Measurements from ENCODE around the gene EDDM3A. TPM values are rescaled to one million over a fixed set of nuclear protein-coding genes. Genes with fewer than 3 reads are reported as not detected.

EDDM3A gene
- total and polyA plus RNA-seq, 2 of the 4 experiments (the other 2 are of a cell fraction): not detected

DNA sequence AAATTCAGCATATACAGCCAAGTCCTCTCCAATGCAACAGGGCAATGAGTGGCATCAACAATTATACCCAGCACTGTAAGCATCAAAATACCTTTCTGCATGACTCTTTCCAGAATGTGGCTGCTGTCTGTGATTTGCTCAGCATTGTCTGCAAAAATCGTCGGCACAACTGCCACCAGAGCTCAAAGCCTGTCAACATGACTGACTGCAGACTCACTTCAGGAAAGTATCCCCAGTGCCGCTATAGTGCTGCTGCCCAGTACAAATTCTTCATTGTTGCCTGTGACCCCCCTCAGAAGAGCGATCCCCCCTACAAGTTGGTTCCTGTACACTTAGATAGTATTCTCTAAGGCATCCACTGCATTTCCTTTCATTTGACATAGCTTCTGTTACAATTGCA, 36.1 kb downstream of the EDDM3A start:
- Histone ChIP-seq H3K18ac (ENCODE audit: low read depth, low read length) (no peak overlapping the region), H3K4me1 (ENCODE audit: control insufficient read depth, insufficient read depth, low read length) (no peaks in the 10 kb centered on the region), H3K79me1 (ENCODE audit: low read depth in 1 of 2, low read length in 2 of 2) (no peaks in the 10 kb centered on the region), H3K9me3 (ENCODE audit: control insufficient read depth, insufficient read depth, low read length) (no peaks in the 10 kb centered on the region), H3K4me3 (ENCODE audit: insufficient read depth, low read depth, low read length) (no peak overlapping the region), H4K8ac (ENCODE audit: low read depth in 2 of 2, low read length in 2 of 2) (no peak overlapping the region), H2BK20ac (ENCODE audit: low read depth, low read length) (no peak overlapping the region), H4K91ac (ENCODE audit: insufficient read depth, low read depth, low read length) (no peak overlapping the region), H3K27me3 (ENCODE audit: control insufficient read depth, insufficient read depth, low read length) (no peaks in the 10 kb centered on the region), H2AK9ac (replicated peaks; ENCODE audit: low read depth, low read length, poor library complexity) (no peak overlapping the region), H3K23ac (ENCODE audit: low read depth, low read length) (no peak overlapping the region), H2BK15ac (ENCODE audit: low read depth, low read length) (no peak overlapping the region), H4K5ac (ENCODE audit: low read depth, low read length) (no peak overlapping the region), H3K9me1 (ENCODE audit: insufficient read depth, low read length) (no peaks in the 10 kb centered on the region), H4K20me1 (ENCODE audit: insufficient read depth, low read length) (no peaks in the 10 kb centered on the region), H3K4me2 (ENCODE audit: low read depth, low read length) (no peak overlapping the region), H2AFZ (replicated peaks; ENCODE audit: low read length, poor library complexity) (no peak overlapping the region), H3K4ac (ENCODE audit: low read depth, low read length) (no peak overlapping the region), H2BK5ac (ENCODE audit: low read depth, low read length, poor library complexity, severe bottlenecking) (no peak overlapping the region), H3K36me3 (ENCODE audit: control insufficient read depth, insufficient read depth, low read length) (no peaks in the 10 kb centered on the region), H3K9ac (ENCODE audit: low read depth, low read length) (no peak overlapping the region), H3K27ac (ENCODE audit: insufficient read depth, low read length) (no peak overlapping the region), H2AK5ac (ENCODE audit: low read depth, low read length) (no peak overlapping the region), H2BK120ac (ENCODE audit: low read depth, low read length) (no peak overlapping the region), H3K14ac (replicated peaks; ENCODE audit: low read depth, low read length) (no peak overlapping the region), H3K56ac (ENCODE audit: extremely low read depth, insufficient read depth, low read length) (no peak overlapping the region)
- dilution Hi-C loops (cut with HindIII; ENCODE audit: low sequenced_read_pairs, unreplicated experiment) (no loop called here), in situ Hi-C loops (cut with MboI; ENCODE audit: low sequenced_read_pairs) (no loop called here), intact Hi-C loops (cut with micrococcal nuclease) (no loop called here)
- no peak for ATAC-seq (ENCODE audit: low read depth)
- ChIA-PET POLR2A (ENCODE audit: unreplicated experiment) (no interaction called here), CTCF (no interaction called here)
- 10% methylated on average over 2 of the region's 4 CpGs; no CpG with 5 or more reads in 1 of the 2 experiments for WGBS, 2 experiments (ENCODE audit: extremely low coverage in 2 of 2, insufficient read length in 1 of 2)
- DNase-seq: no peak
- TF ChIP-seq CHD1 (IDR thresholded peaks at IDR 0.05; ENCODE audit: low read depth, low read length): no peak
- no peak for TF ChIP-seq MAFK (IDR thresholded peaks at IDR 0.05; ENCODE audit: low read depth, low read length)
- TF ChIP-seq, protein P1, sequence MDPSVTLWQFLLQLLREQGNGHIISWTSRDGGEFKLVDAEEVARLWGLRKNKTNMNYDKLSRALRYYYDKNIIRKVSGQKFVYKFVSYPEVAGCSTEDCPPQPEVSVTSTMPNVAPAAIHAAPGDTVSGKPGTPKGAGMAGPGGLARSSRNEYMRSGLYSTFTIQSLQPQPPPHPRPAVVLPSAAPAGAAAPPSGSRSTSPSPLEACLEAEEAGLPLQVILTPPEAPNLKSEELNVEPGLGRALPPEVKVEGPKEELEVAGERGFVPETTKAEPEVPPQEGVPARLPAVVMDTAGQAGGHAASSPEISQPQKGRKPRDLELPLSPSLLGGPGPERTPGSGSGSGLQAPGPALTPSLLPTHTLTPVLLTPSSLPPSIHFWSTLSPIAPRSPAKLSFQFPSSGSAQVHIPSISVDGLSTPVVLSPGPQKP (IDR thresholded peaks at IDR 0.05; ENCODE audit: borderline replicate concordance, low read depth, low read length): no peak
- TF ChIP-seq BHLHE40 (IDR thresholded peaks at IDR 0.05; ENCODE audit: low read depth, low read length): no peak
- TF ChIP-seq CEBPB (IDR thresholded peaks at IDR 0.05; ENCODE audit: low read depth, low read length): no peak
- TF ChIP-seq FOS (IDR thresholded peaks at IDR 0.05; ENCODE audit: low read depth, low read length): no peak
- no peak for TF ChIP-seq SMC3 (IDR thresholded peaks at IDR 0.05; ENCODE audit: low read depth, low read length)
- no peak for TF ChIP-seq RFX5 (IDR thresholded peaks at IDR 0.05; ENCODE audit: low read depth, low read length)
- BruUV-seq (replicated peaks): no TSS peak

All from IMR-90 (cell line).